T-helper 2 cell (primary cell): ENCODE measurements around the gene ANKS1B.
"Not testable (repeated sequence)": the region's sequence is repeated elsewhere in the genome, so short reads cannot be mapped to it uniquely, and the experiment has no call there.

ENCODE experiments used
- DNase-seq, 5 experiments: peaks; one replicate each; pipeline versions ENCODE4 v3.0.0 to v3.0.0-alpha.2; 2012 to 2022

The ANKS1B gene

GRCh38 chr12:98797200-98797599, 1187.5 kb downstream of the ANKS1B start:
- no peak for DNase-seq

- DNase-seq, result no peak
These were observed 1188.0 kb downstream of the ANKS1B start for GRCh38 chr12:98796745-98797144.

- no peak for DNase-seq
These were observed 1191.6 kb downstream of the ANKS1B start for GRCh38 chr12:98793121-98793520.

DNA sequence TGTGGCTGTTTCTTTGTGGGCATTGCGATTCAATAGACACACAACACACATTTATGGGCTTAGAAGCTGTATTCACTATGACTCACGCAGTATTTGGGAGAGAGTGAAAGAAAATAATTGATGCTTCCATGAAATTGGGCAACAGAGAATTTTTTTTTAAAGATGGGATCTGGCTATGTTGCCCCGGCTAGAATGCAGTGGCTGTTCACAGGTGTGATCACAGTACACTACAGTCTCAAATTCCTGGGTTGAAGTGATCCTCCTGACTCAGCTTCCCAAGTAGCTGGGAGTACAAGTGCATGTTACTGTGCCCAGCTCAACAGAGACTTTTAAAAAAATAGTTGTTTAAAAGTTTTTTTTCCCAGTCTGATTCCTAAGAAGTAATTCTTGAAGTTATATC, 1193.3 kb downstream of the ANKS1B start:
- DNase-seq, result no peak

- no peak for DNase-seq
These were observed 1196.3 kb downstream of the ANKS1B start for GRCh38 chr12:98788396-98788795.

DNA sequence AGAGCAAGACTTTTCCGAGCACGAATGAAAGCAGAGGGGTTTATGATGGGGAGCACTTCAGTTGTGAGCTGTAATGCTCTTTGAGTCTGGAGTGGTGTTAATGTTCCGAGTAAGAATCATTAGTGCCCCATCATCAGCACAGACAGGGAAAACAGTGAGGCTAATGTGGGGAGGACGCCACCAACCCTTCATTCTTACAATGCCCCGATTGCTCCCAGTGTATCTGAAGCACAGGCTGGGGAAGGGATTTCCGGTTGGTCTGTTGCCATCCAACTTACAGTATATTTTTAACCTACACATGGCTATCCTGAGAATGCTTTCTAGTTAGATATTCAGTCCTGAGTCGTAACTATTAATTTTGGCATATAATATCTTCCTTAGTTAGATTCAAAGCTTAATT, 1198.1 kb downstream of the ANKS1B start:
- no peak for DNase-seq

GRCh38 chr12:98783420-98783819, 1201.3 kb downstream of the ANKS1B start:
- DNase-seq, result no peak

DNA sequence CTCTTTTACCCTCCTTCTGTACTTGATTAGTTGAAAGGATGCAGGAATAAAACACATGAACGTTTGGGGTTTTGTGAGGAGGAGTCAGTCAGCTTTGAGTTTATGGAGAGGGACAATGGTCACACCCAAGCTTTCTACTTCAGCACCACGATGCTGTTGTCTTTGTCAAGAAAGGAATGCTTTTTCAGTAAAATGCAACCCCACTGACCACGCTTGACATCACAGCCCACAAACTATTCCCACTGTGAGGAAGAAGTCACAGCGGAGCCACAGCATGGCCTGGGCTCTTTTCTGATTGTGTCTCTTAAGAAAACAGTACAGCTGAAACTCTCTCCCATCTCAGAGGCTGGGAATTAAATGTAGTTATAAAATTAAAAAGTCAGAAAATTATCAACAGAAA, 1204.5 kb downstream of the ANKS1B start:
- no peak for DNase-seq

DNA sequence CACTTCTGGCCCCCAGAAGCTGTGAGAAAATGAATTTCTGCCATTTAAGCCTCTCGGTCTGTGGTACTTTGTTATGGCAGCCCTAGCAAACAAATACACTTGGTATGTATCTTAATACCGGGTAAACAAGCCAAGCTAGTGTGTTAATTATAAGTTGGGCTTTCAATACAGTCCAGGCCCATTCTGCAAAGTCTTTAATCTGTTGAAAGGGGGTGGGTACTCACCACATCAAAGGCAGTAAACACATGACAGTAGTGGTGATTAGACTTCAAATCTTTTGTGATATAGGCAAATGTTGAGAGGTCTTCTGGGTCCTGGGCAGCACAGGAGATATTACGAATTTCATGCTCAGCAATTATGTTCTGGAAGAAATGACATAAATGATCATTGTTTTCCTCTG, 1211.9 kb downstream of the ANKS1B start:
- DNase-seq, result no peak

GRCh38 chr12:98771811-98772752, 1212.7 kb downstream of the ANKS1B start:
- DNase-seq, result no peak

DNA sequence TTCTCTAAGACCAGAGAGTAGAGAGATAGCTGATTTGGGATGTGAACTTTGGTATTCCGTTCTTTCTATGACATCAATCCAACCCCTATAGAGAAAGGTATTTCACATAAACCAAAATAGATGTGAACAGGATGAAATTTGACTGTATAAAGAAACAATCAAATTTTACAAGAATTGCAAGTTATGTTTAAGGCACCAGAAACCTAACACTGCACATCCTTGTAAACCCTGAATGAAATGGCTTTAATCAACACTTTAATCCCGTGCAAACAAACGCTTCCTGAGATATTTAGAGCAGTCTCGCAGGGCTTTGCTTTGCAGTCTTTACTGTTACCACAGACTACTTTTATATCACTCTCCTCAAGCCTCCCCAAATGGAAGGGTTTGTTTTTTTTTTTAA, 1214.5 kb downstream of the ANKS1B start:
- no peak for DNase-seq

- DNase-seq, result no peak
These were observed 1215.7 kb downstream of the ANKS1B start for GRCh38 chr12:98769068-98769467.

- DNase-seq, result no peak
These were observed 1217.5 kb downstream of the ANKS1B start for GRCh38 chr12:98767248-98767647.

DNA sequence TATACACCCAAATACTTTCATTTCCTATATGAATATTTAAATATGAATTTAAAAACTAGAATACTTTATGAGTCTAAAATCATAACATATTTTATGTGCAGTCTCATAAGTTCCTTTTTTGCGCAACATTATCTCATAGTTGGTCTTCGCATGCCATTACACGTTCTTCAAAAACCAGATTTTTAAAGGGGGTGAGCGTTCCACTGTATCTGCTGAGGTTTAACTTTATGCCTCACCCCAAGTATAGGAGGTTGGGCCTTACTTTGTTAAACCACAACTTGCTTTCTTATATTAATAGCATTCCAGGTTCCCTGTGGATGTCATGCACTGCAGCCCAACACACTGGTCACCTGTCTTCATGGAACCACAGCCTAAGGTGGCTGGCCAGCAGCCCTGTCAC, 1221.1 kb downstream of the ANKS1B start:
- DNase-seq, result no peak

DNA sequence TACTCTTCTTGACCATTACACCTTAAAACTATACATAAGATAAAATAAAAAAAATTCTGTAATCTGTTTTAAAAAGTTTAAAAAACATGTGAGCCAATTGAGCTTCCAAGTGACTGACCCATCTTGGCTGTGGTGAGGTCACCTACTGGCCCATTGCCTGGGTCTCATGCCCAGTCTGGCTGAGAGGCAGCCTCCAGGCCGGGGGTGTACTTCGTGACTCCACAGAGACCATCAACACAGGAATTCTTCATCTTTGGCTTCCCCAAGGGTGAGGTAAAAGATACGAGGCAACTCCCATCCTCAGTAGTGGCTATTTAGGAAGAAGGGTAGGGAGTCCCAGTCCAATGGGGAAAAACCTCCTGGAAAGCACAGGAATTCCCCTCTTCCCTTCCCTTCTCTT, 1226.4 kb downstream of the ANKS1B start:
- no peak for DNase-seq

DNA sequence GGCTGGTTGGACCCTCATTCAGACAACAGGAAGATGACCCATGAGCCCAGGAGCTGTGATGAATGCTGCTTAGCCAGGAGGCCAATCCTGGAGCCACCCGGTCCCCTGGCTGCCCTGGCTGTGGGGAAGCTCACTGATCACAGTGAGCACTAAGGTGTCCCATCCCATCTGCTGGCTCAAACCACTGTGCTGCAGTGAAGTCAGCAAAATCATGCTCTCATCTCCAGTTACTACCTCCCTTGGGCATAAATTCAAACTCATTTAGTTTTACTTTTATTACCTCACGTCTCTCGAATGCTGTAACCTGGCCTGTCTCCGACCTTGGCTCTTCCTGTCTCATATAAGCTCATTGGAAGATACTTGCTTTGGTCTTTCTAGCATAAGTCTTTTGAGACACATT, 1227.3 kb downstream of the ANKS1B start:
- no peak for DNase-seq

- DNase-seq, result not testable (repeated sequence)
These were observed 1228.9 kb downstream of the ANKS1B start for GRCh38 chr12:98755855-98756254.

- DNase-seq, result peak in 2 of 5 experiments; percentile 9 to 93
These were observed 1230.6 kb downstream of the ANKS1B start for GRCh38 chr12:98754095-98754494.

DNA sequence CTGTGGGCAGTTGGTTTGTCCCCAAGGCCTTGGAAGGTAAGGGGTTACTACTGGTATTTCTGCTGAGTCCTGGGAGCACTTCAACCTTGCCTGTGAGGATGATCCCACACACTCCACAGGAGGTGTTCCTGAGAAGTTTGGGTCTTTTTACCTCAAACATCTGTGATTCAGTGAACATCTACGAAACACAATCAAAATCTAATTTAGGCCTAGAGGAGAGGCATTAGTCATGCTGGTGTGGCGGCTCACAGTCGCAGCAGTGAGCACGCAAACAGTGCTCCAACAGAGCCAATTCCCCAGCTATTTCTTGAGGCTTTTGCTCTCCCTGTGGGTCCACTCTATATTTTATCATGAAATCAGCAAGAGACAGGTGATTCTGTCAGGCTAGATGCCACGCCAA, 1232.0 kb downstream of the ANKS1B start:
- no peak for DNase-seq

DNA sequence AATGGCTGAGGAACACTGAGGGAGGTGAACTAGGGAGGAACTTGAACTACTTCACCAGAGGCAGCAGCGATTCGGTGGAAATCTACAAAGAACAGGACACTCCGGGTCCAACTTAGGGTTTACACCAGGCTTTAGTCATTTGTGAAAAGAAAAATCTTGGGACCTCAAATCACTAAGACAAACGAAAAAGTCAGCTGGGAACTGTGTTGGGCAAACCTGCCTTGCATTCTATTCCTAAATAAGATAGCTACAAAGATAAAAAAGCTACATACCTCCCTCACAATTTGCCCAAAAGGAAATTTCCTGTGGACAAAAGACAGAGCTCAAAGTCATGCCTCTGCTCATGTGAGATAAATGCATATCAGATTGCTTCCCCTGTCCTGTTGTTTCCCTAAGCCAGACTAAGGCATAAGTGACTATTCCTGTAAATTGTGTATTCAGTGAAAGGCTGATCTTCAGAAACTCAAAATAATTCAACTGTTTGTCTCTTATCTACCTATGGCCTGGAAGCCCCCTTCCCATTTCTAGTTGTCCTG, 1233.1 kb downstream of the ANKS1B start:
- DNase-seq, result no peak

DNA sequence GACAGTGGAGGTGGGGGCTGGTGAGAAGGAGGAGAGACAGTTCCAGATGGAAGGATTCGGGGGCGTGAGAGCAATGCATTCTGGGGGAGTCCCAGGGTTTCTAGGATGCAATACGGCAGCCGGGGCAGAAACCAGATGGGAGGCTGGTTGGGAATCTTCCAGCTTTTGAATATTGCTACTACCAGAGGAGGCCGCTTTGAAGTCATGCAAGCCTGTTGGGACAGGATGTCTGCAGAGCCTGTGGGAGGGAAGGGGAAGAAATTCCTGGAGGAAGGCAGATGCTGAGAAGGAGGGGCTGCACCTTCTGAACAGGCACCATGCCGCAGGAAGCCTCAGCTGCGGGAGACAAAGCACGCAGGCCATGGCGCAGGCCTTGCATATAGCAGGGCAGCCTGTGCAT, 1234.2 kb downstream of the ANKS1B start:
- DNase-seq, result no peak

GRCh38 chr12:98748463-98748862, 1236.3 kb downstream of the ANKS1B start:
- no peak for DNase-seq

DNA sequence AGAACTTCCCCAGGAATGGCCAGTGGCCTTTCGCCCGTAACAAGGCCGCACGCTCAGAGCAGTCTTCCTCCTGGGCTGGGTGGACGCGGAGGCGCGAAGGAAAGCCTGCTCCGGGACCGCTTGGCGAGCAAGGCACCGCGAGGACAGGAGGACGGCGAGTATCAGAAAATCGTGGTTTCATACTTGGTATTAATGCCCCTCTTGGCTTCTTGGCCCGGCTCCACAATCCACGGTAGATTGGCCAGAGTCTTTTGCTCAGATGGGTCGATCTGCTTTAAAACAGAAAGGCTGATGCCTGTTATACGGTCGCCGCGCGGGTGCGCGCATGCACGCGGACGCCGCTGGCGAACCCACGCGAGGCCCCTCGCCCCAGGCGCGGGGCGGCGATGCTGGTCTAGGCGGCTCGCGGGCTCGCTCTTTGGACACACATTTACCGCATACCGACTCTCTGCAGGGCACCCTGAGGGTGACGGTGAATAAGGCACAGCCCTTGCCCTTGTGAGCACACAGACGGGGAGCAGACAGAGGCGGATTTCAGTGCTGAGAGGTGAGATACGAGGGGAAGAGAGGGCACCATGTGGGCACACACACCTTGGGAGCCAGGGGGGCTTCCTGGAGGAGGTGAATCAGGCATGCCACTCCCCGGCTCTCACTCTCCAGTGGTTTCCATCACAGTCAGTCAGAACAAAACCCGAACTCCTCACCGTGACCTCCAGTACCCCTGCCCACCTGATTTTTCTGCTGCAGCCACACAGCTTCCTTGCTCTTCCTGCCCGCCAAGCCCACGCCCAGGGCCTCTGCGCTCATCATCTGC, 1239.0 kb downstream of the ANKS1B start:
- peak in 2 of 5 experiments; percentile 9 to 72 for DNase-seq

DNA sequence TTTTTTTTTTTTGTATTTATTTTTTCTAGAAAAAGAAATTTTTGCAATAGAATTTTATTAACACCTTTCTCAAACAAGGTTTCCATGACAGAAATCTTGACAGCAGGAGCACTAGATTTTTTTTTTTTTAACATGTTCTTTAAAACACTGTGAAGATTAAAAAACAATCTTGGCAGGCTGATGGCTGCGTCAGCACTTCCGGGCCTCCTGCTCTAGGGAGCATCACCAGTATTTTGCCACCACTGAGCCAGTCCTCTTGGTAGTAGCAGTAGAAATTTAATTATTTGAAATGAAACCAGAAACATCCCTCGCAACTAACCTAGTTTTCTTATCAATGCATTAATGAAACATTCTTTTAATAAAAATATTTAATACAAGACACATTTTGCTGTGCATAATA, 1240.1 kb downstream of the ANKS1B start:
- DNase-seq, result peak in 1 of 5 experiments; percentile 73
